Activated B cell treated with CpG ODN at 0.5 μM for 24 hours (primary cell): Measurements from ENCODE around the gene TBC1D16. TPM values are rescaled to one million over a fixed set of nuclear protein-coding genes. Genes with fewer than 3 reads are reported as not detected.
A peak's percentile ranks its signal among the peaks of the same experiment; 100 is the strongest.

Source experiments
- ATAC-seq: fragments of 200-7000 bp; cut with Tn5 transposase; one replicate; pipeline ENCODE4 v1.10.0; 2021; ENCODE audit warnings: low read depth, mild to moderate bottlenecking, moderate library complexity
- CTCF ChIA-PET: fragments of 350-600 bp; sonication (Branson Sonifier 250); formaldehyde crosslinking; loops from one replicate; lab custom pipeline; 2021; ENCODE audit warnings: antibody characterized with exemption; lab: Charles Lee
- POLR2A ChIA-PET: fragments of 350-600 bp; sonication (Branson Sonifier 250); formaldehyde crosslinking; loops from one replicate; lab custom pipeline; 2021; ENCODE audit warnings: antibody characterized with exemption; lab: Charles Lee
- DNase-seq: peaks from one replicate; pipeline ENCODE4 v3.0.0; 2022
- H3K27ac Mint-ChIP-seq: one replicate; pipeline ENCODE4 v1.8.0; 2020; ENCODE audit warnings: mixed read lengths
- H3K27me3 Mint-ChIP-seq: one replicate; pipeline ENCODE4 v1.8.0; 2021; ENCODE audit warnings: mixed read lengths
- H3K36me3 Mint-ChIP-seq: one replicate; pipeline ENCODE4 v1.8.0; 2021; ENCODE audit warnings: low read depth, mixed read lengths
- H3K4me1 Mint-ChIP-seq: one replicate; pipeline ENCODE4 v1.8.0; 2021; ENCODE audit warnings: mixed read lengths
- H3K4me3 Mint-ChIP-seq: one replicate; pipeline ENCODE4 v1.8.0; 2020; ENCODE audit warnings: mild to moderate bottlenecking, mixed read lengths
- H3K9me3 Mint-ChIP-seq: one replicate; pipeline ENCODE4 v1.8.0; 2020; ENCODE audit warnings: mixed read lengths
- intact Hi-C: fragments of 100-400 bp; cut with micrococcal nuclease; formaldehyde crosslinking; loops from one replicate; pipeline ENCODE4 v1.15.1; 2024
- total RNA-seq: library from RNA; stranded (reverse); gene quantifications from 2 replicates; pipeline ENCODE4 v1.2.3, GENCODE V29; 2022
- TF ChIP-seq, protein P1 (sequence below): fragments of 200-600 bp; IDR thresholded peaks from one replicate; pipeline ENCODE4 v1.8.0; 2022; ENCODE audit warnings: antibody characterized with exemption, mild to moderate bottlenecking

Gene TBC1D16
- total RNA-seq, 1 donor from 2014 or later = 2.6 TPM

DNA sequence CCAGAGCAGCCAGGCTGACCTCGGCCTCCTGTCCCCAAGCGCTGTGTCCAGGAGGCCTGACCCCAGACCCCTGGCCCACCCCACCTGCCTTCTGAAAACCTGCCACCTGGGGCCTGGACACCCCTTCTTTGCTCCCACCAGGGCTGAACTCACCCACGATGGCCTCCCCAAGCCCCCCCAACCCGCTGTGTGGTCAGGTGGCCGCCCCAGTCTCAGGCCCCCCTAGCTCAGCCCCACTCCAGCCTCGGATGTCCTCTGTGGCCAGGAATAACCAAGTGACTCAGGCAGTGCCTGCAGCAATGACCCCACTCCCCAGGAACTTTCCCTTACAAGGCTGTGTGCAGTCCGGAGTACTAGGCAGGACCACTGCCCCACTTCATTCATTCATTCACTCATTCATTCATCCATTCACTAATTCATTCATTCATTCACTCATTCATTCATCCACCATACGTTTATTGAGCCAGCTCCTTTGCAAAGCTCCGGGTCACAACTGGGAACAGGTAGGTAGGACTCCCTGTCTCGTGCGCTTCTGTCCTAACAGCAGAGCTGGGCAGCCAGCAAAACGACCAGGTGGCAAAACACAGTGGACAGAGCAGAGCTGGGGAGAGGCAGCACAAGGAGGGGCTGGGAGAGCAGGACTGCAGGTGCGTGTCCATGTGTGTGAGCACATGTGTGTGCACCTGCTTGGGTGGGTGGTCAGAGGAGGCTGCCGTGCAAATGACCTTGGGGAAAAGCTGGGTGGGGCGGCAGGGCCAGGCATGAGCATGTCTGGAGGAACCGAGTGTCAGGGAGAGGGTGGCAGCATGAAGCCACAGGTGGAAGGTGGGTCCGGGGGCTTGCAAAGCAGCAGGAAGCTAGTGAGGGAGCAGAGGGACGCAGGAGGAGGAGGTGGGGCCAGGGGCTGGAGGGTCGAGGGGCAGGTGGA is 120.6 kb downstream of the TBC1D16 start:
- POLR2A ChIA-PET = interaction anchor here (0.6 to 0.7 kb wide), 2 partner anchors 67 to 82 kb away, joined by 3 to 10 read pairs; no protein-coding TSS in a partner anchor
- CTCF ChIA-PET = interaction anchor here (0.7 to 1.6 kb wide), 2 partner anchors 16 to 55 kb away, joined by 3 read pairs; no protein-coding TSS in a partner anchor
- no peak for DNase-seq
- ATAC-seq = peak; percentile 56
- TF ChIP-seq, protein P1, sequence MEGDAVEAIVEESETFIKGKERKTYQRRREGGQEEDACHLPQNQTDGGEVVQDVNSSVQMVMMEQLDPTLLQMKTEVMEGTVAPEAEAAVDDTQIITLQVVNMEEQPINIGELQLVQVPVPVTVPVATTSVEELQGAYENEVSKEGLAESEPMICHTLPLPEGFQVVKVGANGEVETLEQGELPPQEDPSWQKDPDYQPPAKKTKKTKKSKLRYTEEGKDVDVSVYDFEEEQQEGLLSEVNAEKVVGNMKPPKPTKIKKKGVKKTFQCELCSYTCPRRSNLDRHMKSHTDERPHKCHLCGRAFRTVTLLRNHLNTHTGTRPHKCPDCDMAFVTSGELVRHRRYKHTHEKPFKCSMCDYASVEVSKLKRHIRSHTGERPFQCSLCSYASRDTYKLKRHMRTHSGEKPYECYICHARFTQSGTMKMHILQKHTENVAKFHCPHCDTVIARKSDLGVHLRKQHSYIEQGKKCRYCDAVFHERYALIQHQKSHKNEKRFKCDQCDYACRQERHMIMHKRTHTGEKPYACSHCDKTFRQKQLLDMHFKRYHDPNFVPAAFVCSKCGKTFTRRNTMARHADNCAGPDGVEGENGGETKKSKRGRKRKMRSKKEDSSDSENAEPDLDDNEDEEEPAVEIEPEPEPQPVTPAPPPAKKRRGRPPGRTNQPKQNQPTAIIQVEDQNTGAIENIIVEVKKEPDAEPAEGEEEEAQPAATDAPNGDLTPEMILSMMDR = no peak
- Mint-ChIP-seq H3K36me3 (no peaks in the 10 kb centered on the region), H3K27me3 (no peaks in the 10 kb centered on the region), H3K4me1 (peaks cover 13% of the 10 kb centered on the region), H3K4me3 (peak overlapping the region; percentile 26), H3K9me3 (no peaks in the 10 kb centered on the region), H3K27ac (no peak overlapping the region)
- intact Hi-C loops = no loop called here

DNA sequence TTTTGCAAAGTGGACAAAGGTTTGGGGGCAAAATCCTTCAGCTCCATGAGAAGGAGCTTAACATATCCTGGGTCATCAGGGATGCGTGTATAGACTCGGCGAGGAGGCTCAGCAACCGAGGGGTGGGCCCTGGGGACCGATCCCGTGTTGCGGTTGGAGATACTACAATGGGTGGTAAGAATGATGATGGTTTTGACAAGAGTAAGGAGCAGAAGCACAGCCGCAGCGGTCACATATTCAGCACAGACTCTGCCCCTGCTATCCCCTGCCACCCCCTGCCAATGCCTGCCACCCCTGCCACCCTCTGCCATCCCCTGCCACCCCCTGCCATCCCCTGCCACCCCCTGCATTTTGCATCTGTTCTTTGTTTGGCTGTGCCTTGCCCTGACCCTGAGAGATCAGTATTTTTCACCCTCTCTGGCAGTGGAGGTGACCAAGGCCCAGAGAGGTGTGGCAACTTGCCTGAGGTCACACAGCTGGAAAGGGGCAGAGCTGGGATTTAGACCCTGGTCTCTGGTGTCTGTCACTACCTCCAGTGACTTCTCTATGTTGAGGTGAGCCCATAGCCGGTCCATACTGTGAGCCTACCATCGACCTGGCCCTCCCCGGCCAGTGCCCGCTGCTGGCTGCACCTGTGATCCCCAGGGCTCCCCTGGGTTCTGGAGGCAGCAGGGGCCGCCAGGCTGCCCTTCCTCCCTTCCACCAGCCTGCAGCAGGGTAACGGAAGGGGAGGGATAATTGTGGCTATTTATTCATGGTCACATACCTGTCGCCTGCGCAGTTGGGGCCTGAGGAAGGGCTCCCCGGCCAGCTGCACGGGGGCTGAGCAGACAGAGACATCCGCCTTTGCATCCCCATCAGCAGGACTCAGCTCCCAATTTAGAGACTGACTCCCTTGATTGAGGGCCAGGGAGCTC is 121.5 kb downstream of the TBC1D16 start:
- no peak overlapping the region for H3K4me3 Mint-ChIP-seq
- peaks cover 13% of the 10 kb centered on the region for H3K4me1 Mint-ChIP-seq
- no peaks in the 10 kb centered on the region for H3K36me3 Mint-ChIP-seq
- no peak for ATAC-seq
- intact Hi-C loops = no loop called here
- no peak for DNase-seq
- no peak overlapping the region for H3K27ac Mint-ChIP-seq
- no peaks in the 10 kb centered on the region for H3K27me3 Mint-ChIP-seq
- POLR2A ChIA-PET = interaction anchor here (0.7 kb wide), 1 partner anchor 68 kb away, joined by 10 read pairs; no protein-coding TSS in a partner anchor
- H3K9me3 Mint-ChIP-seq = no peaks in the 10 kb centered on the region
- TF ChIP-seq, protein P1 = no peak
- CTCF ChIA-PET = interaction anchor here (1.6 kb wide), 1 partner anchor 17 kb away, joined by 3 read pairs; no protein-coding TSS in a partner anchor

DNA sequence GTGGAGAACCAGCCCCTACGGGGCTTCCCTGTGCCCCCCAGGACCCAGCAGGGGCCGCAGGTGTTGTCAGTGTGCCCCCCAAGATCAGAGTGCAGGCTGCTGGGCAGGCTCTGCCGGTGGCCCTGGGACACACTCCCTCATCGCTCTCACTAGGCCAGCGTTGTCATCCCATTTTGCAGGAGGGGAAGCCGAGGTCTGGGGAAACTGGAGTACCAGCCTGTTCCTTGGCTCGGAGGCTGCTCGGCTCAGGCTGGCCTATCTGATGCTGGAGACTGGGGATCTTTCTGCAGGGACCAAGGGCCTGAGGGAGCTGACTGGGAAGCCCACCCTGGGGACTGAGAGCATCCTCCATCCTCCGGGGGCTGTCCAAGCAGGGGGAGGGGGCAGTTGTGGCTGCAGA is 122.2 kb downstream of the TBC1D16 start:
- no peak overlapping the region for H3K27ac Mint-ChIP-seq
- intact Hi-C loops = no loop called here
- H3K36me3 Mint-ChIP-seq = no peaks in the 10 kb centered on the region
- H3K9me3 Mint-ChIP-seq = no peaks in the 10 kb centered on the region
- TF ChIP-seq, protein P1 = no peak
- H3K27me3 Mint-ChIP-seq = no peaks in the 10 kb centered on the region
- ATAC-seq = no peak
- DNase-seq = no peak
- peaks cover 13% of the 10 kb centered on the region for H3K4me1 Mint-ChIP-seq
- ChIA-PET POLR2A (no interaction called here), CTCF (no interaction called here)
- H3K4me3 Mint-ChIP-seq = no peak overlapping the region

DNA sequence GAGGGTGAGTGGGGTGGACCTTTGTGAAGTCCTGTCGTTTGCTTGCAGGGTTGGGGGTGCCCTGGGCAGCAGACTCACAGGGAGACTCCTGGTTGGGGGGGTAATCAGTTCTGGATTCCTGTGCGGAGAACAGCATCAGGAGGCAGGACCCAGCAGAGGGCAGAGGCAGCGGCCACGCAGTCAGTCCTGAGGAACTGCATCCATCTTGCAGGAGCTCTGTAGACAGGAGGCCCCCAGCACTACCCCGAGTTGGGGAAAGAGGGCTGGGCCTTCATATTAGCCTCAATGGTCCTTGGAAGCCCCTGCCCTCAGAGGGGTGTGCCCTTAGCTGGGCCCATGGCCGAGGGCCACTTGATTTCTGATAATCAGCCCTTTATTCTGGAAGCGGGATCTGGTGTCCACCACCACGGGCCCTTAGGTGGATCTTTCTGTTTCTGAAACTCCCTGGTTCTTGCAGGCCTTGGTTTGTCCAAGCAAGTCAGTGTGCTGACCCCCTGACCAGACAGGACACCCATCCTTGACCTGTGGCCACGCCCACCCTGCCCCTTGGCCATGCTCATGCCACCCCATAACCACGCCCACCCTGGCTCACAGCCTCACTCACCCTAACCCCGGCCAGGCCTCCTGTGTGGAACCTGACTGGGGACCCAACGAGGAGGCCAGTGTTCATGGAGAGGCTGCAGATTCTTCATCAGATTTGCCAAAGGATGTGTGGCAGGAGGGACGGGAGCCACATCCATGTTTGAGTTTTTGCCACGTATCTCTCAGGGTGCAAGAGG is 122.9 kb downstream of the TBC1D16 start:
- Mint-ChIP-seq H3K27me3 (no peaks in the 10 kb centered on the region), H3K4me3 (no peak overlapping the region), H3K36me3 (no peaks in the 10 kb centered on the region), H3K9me3 (no peaks in the 10 kb centered on the region), H3K4me1 (peaks cover 13% of the 10 kb centered on the region), H3K27ac (no peak overlapping the region)
- intact Hi-C loops = no loop called here
- ChIA-PET POLR2A (no interaction called here), CTCF (no interaction called here)
- DNase-seq = no peak
- no peak for ATAC-seq
- TF ChIP-seq, protein P1 = no peak
